ENCODE results near the gene LSM4. TPM values are rescaled to one million over a fixed set of nuclear protein-coding genes. Genes with fewer than 3 reads are reported as not detected.

LSM4 gene
- total and polyA plus RNA-seq, 2 of the 13 experiments (the other 11 are each of a cell fraction or from before 2014, with no cell fraction given), result 65.8 to 166 TPM

- peak; percentile 91; the same call in 1 of the 2 replicates for TF ChIP-seq TFAP4 (IDR thresholded peaks at IDR 0.05; ENCODE audit: borderline replicate concordance, low read depth)
- TF ChIP-seq SAFB2 (CRISPR knock-in tag; IDR thresholded peaks at IDR 0.05; ENCODE audit: borderline replicate concordance, low read depth), result peak; percentile 88; the same call in 1 of the 2 replicates
- 0 out of 2 replicates have a peak, but pooled peaks have one; percentile 26 for TF ChIP-seq ZSCAN9 (CRISPR knock-in tag; IDR thresholded peaks at IDR 0.05; ENCODE audit: borderline replicate concordance)
- TF ChIP-seq GTF3A (CRISPR knock-in tag; conservative IDR thresholded peaks at IDR 0.05), result peak; percentile 72; the same call in 1 of the 2 replicates
- TF ChIP-seq CENPT (CRISPR knock-in tag; IDR thresholded peaks at IDR 0.05; ENCODE audit: low read depth), result no peak
- peak; percentile 40 for TF ChIP-seq HNRNPK (IDR thresholded peaks at IDR 0.05; ENCODE audit: low read depth, low read length, poor library complexity, severe bottlenecking)
- TF ChIP-seq TP53 (CRISPR knock-in tag; conservative IDR thresholded peaks at IDR 0.05), result no peak
- 0 out of 2 replicates have a peak, but pooled peaks have one; percentile 60 for TF ChIP-seq SRY (CRISPR knock-in tag; IDR thresholded peaks at IDR 0.05)
- peak; percentile 98 for TF ChIP-seq ZNF121 (CRISPR knock-in tag; IDR thresholded peaks at IDR 0.05)
- no peak for TF ChIP-seq KMT2B (CRISPR knock-in tag; IDR thresholded peaks at IDR 0.05)
- peak; percentile 99 for TF ChIP-seq FOSL2 (CRISPR knock-in tag; IDR thresholded peaks at IDR 0.05)
- no peak for TF ChIP-seq KDM1A (CRISPR knock-in tag; IDR thresholded peaks at IDR 0.05)
- no peak for TF ChIP-seq RFX1 (IDR thresholded peaks at IDR 0.05)
- TF ChIP-seq ZNF75D (CRISPR knock-in tag; IDR thresholded peaks at IDR 0.05; ENCODE audit: borderline replicate concordance), result no peak
- TF ChIP-seq ZNF431 (CRISPR knock-in tag; IDR thresholded peaks at IDR 0.05; ENCODE audit: borderline replicate concordance, low read depth), result peak; percentile 47; the same call in 1 of the 2 replicates
- peak; percentile 46 for TF ChIP-seq RXRA (CRISPR knock-in tag; IDR thresholded peaks at IDR 0.05)
- TF ChIP-seq CBX5 (CRISPR knock-in tag; IDR thresholded peaks at IDR 0.05; ENCODE audit: borderline replicate concordance), result no peak
- peak; percentile 26 for TF ChIP-seq YY1 (IDR thresholded peaks at IDR 0.05; ENCODE audit: insufficient read depth, insufficient replicate concordance, low read depth, low read length)
- TF ChIP-seq ZNF318 (CRISPR knock-in tag; IDR thresholded peaks at IDR 0.05), result peak; percentile 41; the same call in 1 of the 2 replicates
- 0 out of 2 replicates have a peak, but pooled peaks have one; percentile 26 for TF ChIP-seq ZBTB38 (CRISPR knock-in tag; IDR thresholded peaks at IDR 0.05)
- TF ChIP-seq MXD4 (CRISPR knock-in tag; IDR thresholded peaks at IDR 0.05), result 0 out of 2 replicates have a peak, but pooled peaks have one; percentile 64
- no peak for TF ChIP-seq SOX13 (IDR thresholded peaks at IDR 0.05)
- 0 out of 4 replicates have a peak, but pooled peaks of 1 of the 2 experiments have one; percentile 24 for TF ChIP-seq SOX13 (CRISPR knock-in tag; conservative IDR thresholded peaks at IDR 0.05 in 1 of 2, IDR thresholded peaks at IDR 0.05 in 1 of 2)
Observed at GRCh38 chr19:18274781-18275356, 48.0 kb downstream of the LSM4 start (continued).
